Stimulated activated naive CD8-positive, alpha-beta T cell treated with anti-CD3 and anti-CD28 coated beads, Interleukin-15, amount 100 ng/mL, for 72 hours (primary cell): ENCODE data around the gene SEMA5A.

ENCODE experiments used
- ATAC-seq: fragments of 150-1000 bp; cut with Tn5 transposase; 2 replicates; pipeline ENCODE4 v1.10.0; 2021; ENCODE audit warnings: mild to moderate bottlenecking, moderate library complexity
- DNase-seq, 2 donors: peaks; one replicate each; pipeline ENCODE4 v3.0.0; 2021 to 2022
- H3K27ac Mint-ChIP-seq, 2 donors: one replicate each; pipeline ENCODE4 v1.8.0; 2022; ENCODE audit warnings: mild to moderate bottlenecking in 2 of 2, mixed read lengths in 2 of 2, moderate library complexity in 2 of 2
- H3K27me3 Mint-ChIP-seq: one replicate; pipeline ENCODE4 v1.8.0; 2022; ENCODE audit warnings: mixed read lengths
- H3K4me1 Mint-ChIP-seq: one replicate; pipeline ENCODE4 v1.8.0; 2022; ENCODE audit warnings: mild to moderate bottlenecking, mixed read lengths
- H3K4me3 Mint-ChIP-seq, 2 donors: one replicate each; pipeline ENCODE4 v1.8.0; 2022; ENCODE audit warnings: mild to moderate bottlenecking in 2 of 2, mixed read lengths in 2 of 2, moderate library complexity in 1 of 2
- H3K9me3 Mint-ChIP-seq, 2 donors: one replicate each; pipeline ENCODE4 v1.8.0; 2022; ENCODE audit warnings: mixed read lengths in 2 of 2

The SEMA5A gene

GRCh38 chr5:9477537-9477936 is 68.3 kb downstream of the SEMA5A start:
- no peak for ATAC-seq
- no peaks in the 10 kb centered on the region for H3K4me1 Mint-ChIP-seq
- H3K9me3 Mint-ChIP-seq, result peaks cover 19 to 40% of the 10 kb centered on the region in 2 donors
- H3K27me3 Mint-ChIP-seq, result no peaks in the 10 kb centered on the region
- peak overlapping the region in 1 of 2 donors; percentile 33 for H3K27ac Mint-ChIP-seq
- DNase-seq, result no peak
- H3K4me3 Mint-ChIP-seq, result no peak overlapping the region

GRCh38 chr5:9474219-9475002 is 71.5 kb downstream of the SEMA5A start:
- Mint-ChIP-seq H3K4me1 (no peaks in the 10 kb centered on the region), H3K4me3 (no peak overlapping the region), H3K9me3 (peaks cover 19 to 40% of the 10 kb centered on the region in 2 donors), H3K27ac (no peak overlapping the region), H3K27me3 (no peaks in the 10 kb centered on the region)
- no peak for ATAC-seq
- DNase-seq, result no peak

- ATAC-seq (no peak), DNase-seq (no peak)
- H3K27me3 Mint-ChIP-seq, result no peaks in the 10 kb centered on the region
- H3K4me3 Mint-ChIP-seq, result no peak overlapping the region
- H3K4me1 Mint-ChIP-seq, result no peaks in the 10 kb centered on the region
- no peak overlapping the region for H3K27ac Mint-ChIP-seq
- peaks cover 19 to 36% of the 10 kb centered on the region in 2 donors for H3K9me3 Mint-ChIP-seq
Observed at GRCh38 chr5:9473624-9474023, 72.3 kb downstream of the SEMA5A start.

- DNase-seq (no peak), ATAC-seq (no peak)
- H3K4me3 Mint-ChIP-seq, result no peak overlapping the region
- H3K9me3 Mint-ChIP-seq, result peaks cover 5 to 15% of the 10 kb centered on the region in 2 donors
- H3K4me1 Mint-ChIP-seq, result no peaks in the 10 kb centered on the region
- no peak overlapping the region for H3K27ac Mint-ChIP-seq
- H3K27me3 Mint-ChIP-seq, result no peaks in the 10 kb centered on the region
Observed at GRCh38 chr5:9470410-9470809, 75.5 kb downstream of the SEMA5A start.

GRCh38 chr5:9468060-9468388 is 77.9 kb downstream of the SEMA5A start:
- Mint-ChIP-seq H3K27ac (no peak overlapping the region), H3K4me1 (no peaks in the 10 kb centered on the region), H3K9me3 (no peaks in the 10 kb centered on the region), H3K27me3 (no peaks in the 10 kb centered on the region), H3K4me3 (no peak overlapping the region)
- no peak for DNase-seq
- no peak for ATAC-seq

- no peak for ATAC-seq
- Mint-ChIP-seq H3K27ac (no peak overlapping the region), H3K4me1 (no peaks in the 10 kb centered on the region), H3K9me3 (no peaks in the 10 kb centered on the region), H3K4me3 (no peak overlapping the region), H3K27me3 (no peaks in the 10 kb centered on the region)
- no peak for DNase-seq
Observed at GRCh38 chr5:9467199-9468059, 78.4 kb downstream of the SEMA5A start.

GRCh38 chr5:9466697-9467096 is 79.2 kb downstream of the SEMA5A start:
- DNase-seq, result no peak
- no peaks in the 10 kb centered on the region for H3K9me3 Mint-ChIP-seq
- no peak overlapping the region for H3K4me3 Mint-ChIP-seq
- no peaks in the 10 kb centered on the region for H3K4me1 Mint-ChIP-seq
- no peak for ATAC-seq
- no peaks in the 10 kb centered on the region for H3K27me3 Mint-ChIP-seq
- H3K27ac Mint-ChIP-seq, result no peak overlapping the region

GRCh38 chr5:9464478-9464877 is 81.4 kb downstream of the SEMA5A start:
- no peak for ATAC-seq
- no peaks in the 10 kb centered on the region for H3K9me3 Mint-ChIP-seq
- no peaks in the 10 kb centered on the region for H3K27me3 Mint-ChIP-seq

GRCh38 chr5:9462109-9462508 is 83.8 kb downstream of the SEMA5A start:
- ATAC-seq (no peak), DNase-seq (no peak)
- Mint-ChIP-seq H3K27ac (no peak overlapping the region), H3K9me3 (peaks cover 0 to 7% of the 10 kb centered on the region in 2 donors), H3K4me1 (no peaks in the 10 kb centered on the region), H3K4me3 (no peak overlapping the region), H3K27me3 (no peaks in the 10 kb centered on the region)

More at GRCh38 chr5:9464478-9464877, 81.4 kb downstream of the SEMA5A start:
- H3K4me1 Mint-ChIP-seq, result no peaks in the 10 kb centered on the region
- no peak overlapping the region for H3K27ac Mint-ChIP-seq
- no peak for DNase-seq
- H3K4me3 Mint-ChIP-seq, result no peak overlapping the region

GRCh38 chr5:9460885-9461645 is 84.8 kb downstream of the SEMA5A start:
- Mint-ChIP-seq H3K4me3 (no peak overlapping the region), H3K4me1 (no peaks in the 10 kb centered on the region), H3K9me3 (peaks cover 0 to 7% of the 10 kb centered on the region in 2 donors), H3K27ac (no peak overlapping the region), H3K27me3 (no peaks in the 10 kb centered on the region)
- no peak for ATAC-seq
- no peak for DNase-seq

- no peak for DNase-seq
- no peak for ATAC-seq
- H3K4me1 Mint-ChIP-seq, result no peaks in the 10 kb centered on the region
- H3K9me3 Mint-ChIP-seq, result peaks cover 3 to 7% of the 10 kb centered on the region in 2 donors
- no peaks in the 10 kb centered on the region for H3K27me3 Mint-ChIP-seq
- no peak overlapping the region for H3K27ac Mint-ChIP-seq
- H3K4me3 Mint-ChIP-seq, result no peak overlapping the region
Observed at GRCh38 chr5:9456435-9457042, 89.3 kb downstream of the SEMA5A start.

- H3K4me3 Mint-ChIP-seq, result no peak overlapping the region
- no peaks in the 10 kb centered on the region for H3K27me3 Mint-ChIP-seq
- ATAC-seq, result no peak
- H3K27ac Mint-ChIP-seq, result no peak overlapping the region
- H3K9me3 Mint-ChIP-seq, result peaks cover 4 to 7% of the 10 kb centered on the region in 2 donors
- DNase-seq, result no peak
- no peaks in the 10 kb centered on the region for H3K4me1 Mint-ChIP-seq
Observed at GRCh38 chr5:9455826-9456434, 89.9 kb downstream of the SEMA5A start.

- H3K4me1 Mint-ChIP-seq, result no peaks in the 10 kb centered on the region
- DNase-seq (no peak), ATAC-seq (no peak)
- no peaks in the 10 kb centered on the region for H3K27me3 Mint-ChIP-seq
- peaks cover 4 to 13% of the 10 kb centered on the region in 2 donors for H3K9me3 Mint-ChIP-seq
- H3K27ac Mint-ChIP-seq, result no peak overlapping the region
- no peak overlapping the region for H3K4me3 Mint-ChIP-seq
Observed at GRCh38 chr5:9454491-9454890, 91.4 kb downstream of the SEMA5A start.

GRCh38 chr5:9454012-9454481 is 91.8 kb downstream of the SEMA5A start:
- peaks cover 4 to 17% of the 10 kb centered on the region in 2 donors for H3K9me3 Mint-ChIP-seq
- no peak for DNase-seq
- no peak overlapping the region for H3K27ac Mint-ChIP-seq
- H3K4me3 Mint-ChIP-seq, result no peak overlapping the region
- H3K4me1 Mint-ChIP-seq, result no peaks in the 10 kb centered on the region
- no peaks in the 10 kb centered on the region for H3K27me3 Mint-ChIP-seq
- ATAC-seq, result no peak

- Mint-ChIP-seq H3K4me1 (no peaks in the 10 kb centered on the region), H3K4me3 (no peak overlapping the region), H3K9me3 (peaks cover 4 to 21% of the 10 kb centered on the region in 2 donors), H3K27ac (no peak overlapping the region), H3K27me3 (no peaks in the 10 kb centered on the region)
- ATAC-seq, result no peak
- no peak for DNase-seq
Observed at GRCh38 chr5:9453480-9454011, 92.3 kb downstream of the SEMA5A start.
